ENCODE measurements around the gene MAP3K3. TPM values are rescaled to one million over a fixed set of nuclear protein-coding genes. Genes with fewer than 3 reads are reported as not detected.
A peak's percentile ranks its signal among the peaks of the same experiment; 100 is the strongest.

MAP3K3 gene
- total RNA-seq, 4 donors from 2014 or later: 62.8 to 107 (median 71.7) TPM

DNA sequence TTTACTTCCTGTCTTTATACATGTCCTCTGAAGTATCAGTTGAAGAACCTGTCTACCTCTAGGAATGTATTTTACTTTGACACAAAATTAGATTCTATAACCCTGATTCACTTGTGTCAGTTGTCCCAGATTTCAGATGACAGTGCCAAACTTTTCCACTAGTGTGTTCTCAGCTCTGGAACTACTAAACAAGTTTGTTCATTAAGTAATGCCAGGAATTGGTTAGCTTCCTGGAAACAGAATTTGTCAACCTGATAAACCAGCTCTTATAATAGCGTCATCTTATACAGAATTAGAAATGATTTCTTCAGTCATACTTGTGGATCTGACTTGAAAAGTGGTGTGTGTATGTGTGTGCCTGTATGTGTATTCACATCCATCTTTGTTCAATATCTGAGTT, 7.4 kb downstream of the MAP3K3 start:
- WGBS, 2 donors: 81 to 90% methylated on average over 1 of the region's 1 CpG
- H3K4me1 ChIP-seq: peaks cover 0 to 91% (median 34%) of the 10 kb centered on the region in 4 donors
- H3K27me3 ChIP-seq: no peaks in the 10 kb centered on the region
- no peak for DNase-seq (ENCODE audit: low spot score in 2 of 2)
- H3K36me3 ChIP-seq: peaks cover 0 to 41% (median 4%) of the 10 kb centered on the region in 3 donors
- no peak overlapping the region for H3K27ac ChIP-seq
- TF ChIP-seq POLR2A (IDR thresholded peaks at IDR 0.05) (no peak), EP300 (IDR thresholded peaks at IDR 0.05) (no peak)
- TF ChIP-seq, protein P1, sequence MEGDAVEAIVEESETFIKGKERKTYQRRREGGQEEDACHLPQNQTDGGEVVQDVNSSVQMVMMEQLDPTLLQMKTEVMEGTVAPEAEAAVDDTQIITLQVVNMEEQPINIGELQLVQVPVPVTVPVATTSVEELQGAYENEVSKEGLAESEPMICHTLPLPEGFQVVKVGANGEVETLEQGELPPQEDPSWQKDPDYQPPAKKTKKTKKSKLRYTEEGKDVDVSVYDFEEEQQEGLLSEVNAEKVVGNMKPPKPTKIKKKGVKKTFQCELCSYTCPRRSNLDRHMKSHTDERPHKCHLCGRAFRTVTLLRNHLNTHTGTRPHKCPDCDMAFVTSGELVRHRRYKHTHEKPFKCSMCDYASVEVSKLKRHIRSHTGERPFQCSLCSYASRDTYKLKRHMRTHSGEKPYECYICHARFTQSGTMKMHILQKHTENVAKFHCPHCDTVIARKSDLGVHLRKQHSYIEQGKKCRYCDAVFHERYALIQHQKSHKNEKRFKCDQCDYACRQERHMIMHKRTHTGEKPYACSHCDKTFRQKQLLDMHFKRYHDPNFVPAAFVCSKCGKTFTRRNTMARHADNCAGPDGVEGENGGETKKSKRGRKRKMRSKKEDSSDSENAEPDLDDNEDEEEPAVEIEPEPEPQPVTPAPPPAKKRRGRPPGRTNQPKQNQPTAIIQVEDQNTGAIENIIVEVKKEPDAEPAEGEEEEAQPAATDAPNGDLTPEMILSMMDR (IDR thresholded peaks at IDR 0.05): no peak
- no peak overlapping the region for H3K4me3 ChIP-seq
- H3K9me3 ChIP-seq: no peaks in the 10 kb centered on the region

DNA sequence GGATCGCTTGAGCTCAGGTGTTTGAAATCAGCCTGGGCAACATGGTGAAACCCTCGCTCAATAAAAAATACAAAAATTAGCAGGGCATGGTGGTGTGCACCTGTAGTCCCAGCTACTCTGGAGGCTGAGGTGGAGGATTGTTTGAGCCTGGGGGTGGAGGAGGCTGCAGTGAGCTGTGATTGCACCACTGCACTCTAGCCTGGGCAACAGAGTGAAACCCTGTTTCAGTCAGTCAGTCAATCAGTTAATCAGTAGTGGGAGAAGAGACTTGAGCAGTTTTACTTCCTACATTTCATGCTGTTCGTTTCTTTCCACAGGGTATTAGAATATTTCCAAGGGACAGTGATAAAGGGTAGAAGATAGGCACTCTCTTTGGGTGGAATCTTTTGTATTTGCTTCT, 8.8 kb downstream of the MAP3K3 start:
- TF ChIP-seq EP300 (IDR thresholded peaks at IDR 0.05): no peak
- TF ChIP-seq POLR2A (IDR thresholded peaks at IDR 0.05): no peak
- TF ChIP-seq, protein P1 (IDR thresholded peaks at IDR 0.05): no peak
- Histone ChIP-seq H3K36me3 (peaks cover 0 to 56% (median 4%) of the 10 kb centered on the region in 3 donors), H3K27me3 (no peaks in the 10 kb centered on the region), H3K4me1 (peaks cover 0 to 89% (median 25%) of the 10 kb centered on the region in 4 donors), H3K27ac (no peak overlapping the region), H3K9me3 (no peaks in the 10 kb centered on the region), H3K4me3 (no peak overlapping the region)
- no peak for DNase-seq (ENCODE audit: low spot score in 2 of 2)
- 84 to 90% methylated on average over 3 of the region's 3 CpGs for WGBS, 2 donors

DNA sequence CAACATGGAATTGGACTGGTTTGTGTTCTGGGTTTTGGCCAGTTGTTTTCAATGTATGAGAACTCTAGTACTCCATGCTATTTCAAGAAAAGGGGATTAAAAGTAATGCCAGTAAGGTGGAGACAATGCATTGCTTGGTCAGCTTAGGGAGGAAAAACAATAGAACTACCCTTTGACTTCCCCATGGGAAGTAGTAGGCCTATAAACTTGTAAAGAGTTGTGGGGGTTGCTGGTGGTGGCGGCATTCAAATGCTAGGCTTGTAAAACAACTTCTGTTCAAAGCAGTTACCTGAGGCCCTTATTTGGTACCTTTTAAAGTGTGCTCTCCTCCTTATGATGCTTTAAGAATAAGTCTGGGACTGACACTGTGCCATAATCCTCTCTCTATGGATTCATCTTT, 9.4 kb downstream of the MAP3K3 start:
- TF ChIP-seq, protein P1 (IDR thresholded peaks at IDR 0.05): no peak
- TF ChIP-seq EP300 (IDR thresholded peaks at IDR 0.05): no peak
- TF ChIP-seq POLR2A (IDR thresholded peaks at IDR 0.05): no peak
- Histone ChIP-seq H3K9me3 (no peaks in the 10 kb centered on the region), H3K27ac (no peak overlapping the region), H3K4me3 (no peak overlapping the region), H3K27me3 (no peaks in the 10 kb centered on the region), H3K4me1 (peaks cover 0 to 86% (median 21%) of the 10 kb centered on the region in 4 donors), H3K36me3 (peaks cover 0 to 61% (median 4%) of the 10 kb centered on the region in 3 donors)
- 76 to 87% methylated on average over 1 of the region's 1 CpG for WGBS, 2 donors
- no peak for DNase-seq (ENCODE audit: low spot score in 2 of 2)

DNA sequence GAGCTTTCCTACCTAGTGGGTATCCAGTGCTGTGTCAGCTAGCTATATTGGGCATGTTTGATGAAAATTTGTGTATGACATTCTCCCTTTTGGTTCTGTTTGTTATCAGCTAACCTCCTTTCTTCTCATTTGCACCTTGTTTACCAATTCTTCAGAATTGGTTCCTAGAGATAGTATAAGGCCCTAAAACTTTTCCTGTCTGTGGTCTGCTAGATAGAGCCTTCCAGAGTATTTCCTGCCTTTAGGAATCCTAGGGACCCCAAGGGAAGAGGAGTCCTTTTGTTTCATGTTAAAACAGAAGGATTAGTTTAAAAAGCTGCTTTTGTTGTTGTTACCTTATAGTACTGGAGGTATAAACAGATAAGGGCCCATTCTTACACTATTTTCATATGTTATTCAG, 11.5 kb downstream of the MAP3K3 start:
- Histone ChIP-seq H3K4me1 (peaks cover 0 to 67% (median 12%) of the 10 kb centered on the region in 4 donors), H3K4me3 (no peak overlapping the region), H3K27me3 (no peaks in the 10 kb centered on the region), H3K9me3 (no peaks in the 10 kb centered on the region), H3K36me3 (peaks cover 0 to 73% (median 4%) of the 10 kb centered on the region in 3 donors), H3K27ac (peak overlapping the region in 2 of 4 donors; percentile 32 to 56)
- no peak for DNase-seq (ENCODE audit: low spot score in 2 of 2)
- TF ChIP-seq EP300 (IDR thresholded peaks at IDR 0.05): no peak
- TF ChIP-seq POLR2A (IDR thresholded peaks at IDR 0.05): no peak

DNA sequence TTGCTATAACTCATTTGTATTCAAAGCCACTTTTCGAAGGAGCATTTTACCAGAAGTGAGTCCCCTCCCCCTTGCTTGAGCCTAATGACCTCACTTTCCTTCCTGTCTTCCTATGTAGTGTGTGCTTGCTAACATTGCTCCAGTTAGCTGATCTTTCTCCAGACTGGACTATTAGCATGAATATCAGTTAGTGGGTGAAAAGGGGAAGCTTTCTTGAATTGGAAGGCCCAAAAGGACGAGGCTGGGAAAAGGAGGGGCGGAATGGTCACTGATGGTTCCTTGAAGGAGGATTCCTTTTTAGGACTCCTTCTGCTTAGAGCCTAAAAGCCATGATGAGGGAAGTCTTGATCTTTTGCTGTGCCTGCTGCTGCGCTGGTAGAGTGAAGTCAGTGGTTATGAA, 11.9 kb downstream of the MAP3K3 start:
- H3K27me3 ChIP-seq: no peaks in the 10 kb centered on the region
- peak overlapping the region in 2 of 4 donors; percentile 32 to 56 for H3K27ac ChIP-seq
- H3K4me3 ChIP-seq: no peak overlapping the region
- peaks cover 0 to 63% (median 12%) of the 10 kb centered on the region in 4 donors for H3K4me1 ChIP-seq
- H3K36me3 ChIP-seq: peaks cover 0 to 73% (median 3%) of the 10 kb centered on the region in 3 donors
- WGBS, 2 donors: 49 to 52% methylated on average over 4 of the region's 4 CpGs
- TF ChIP-seq EP300 (IDR thresholded peaks at IDR 0.05): peak in 1 of 2 donors; percentile 63
- TF ChIP-seq, protein P1 (IDR thresholded peaks at IDR 0.05): no peak
- DNase-seq (ENCODE audit: low spot score in 2 of 2): no peak
- no peaks in the 10 kb centered on the region for H3K9me3 ChIP-seq

DNA sequence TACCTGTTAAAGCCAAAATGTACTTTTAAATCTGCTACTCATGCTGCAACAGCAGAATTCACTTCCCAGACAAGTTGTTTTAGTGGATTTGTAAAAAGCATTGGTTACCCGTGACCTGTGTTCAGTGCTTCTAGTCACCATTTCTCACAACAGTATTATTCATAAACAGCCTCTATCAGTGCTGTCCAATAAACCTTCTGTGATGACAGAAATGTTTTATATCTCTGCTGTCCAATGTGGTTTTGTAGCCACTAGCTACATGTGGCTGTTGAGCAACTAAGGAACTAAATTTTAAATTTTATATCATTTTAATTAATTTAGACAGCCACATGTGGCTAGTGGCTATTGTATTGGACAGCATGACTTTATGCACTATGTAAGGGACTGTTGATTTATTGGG, 12.6 kb downstream of the MAP3K3 start:
- Histone ChIP-seq H3K36me3 (peaks cover 0 to 72% (median 0%) of the 10 kb centered on the region in 3 donors), H3K4me3 (no peak overlapping the region), H3K9me3 (no peaks in the 10 kb centered on the region), H3K27me3 (no peaks in the 10 kb centered on the region), H3K4me1 (peaks cover 0 to 56% (median 12%) of the 10 kb centered on the region in 4 donors), H3K27ac (peak overlapping the region in 2 of 4 donors; percentile 32 to 56)
- TF ChIP-seq POLR2A (IDR thresholded peaks at IDR 0.05): no peak
- TF ChIP-seq EP300 (IDR thresholded peaks at IDR 0.05): no peak
- TF ChIP-seq, protein P1 (IDR thresholded peaks at IDR 0.05): no peak
- DNase-seq (ENCODE audit: low spot score in 2 of 2): no peak
- WGBS, 2 donors: 73 to 92% methylated on average over 1 of the region's 1 CpG

All from tibial nerve (tissue), 4 donors.